NCI-H524 (cell line): ENCODE results near the gene ENHO.

Source experiments
- DNase-seq, 2 experiments: peaks; one replicate each; lab custom pipeline; 2025; lab: John Stamatoyannopoulos, UW

Gene ENHO

DNA sequence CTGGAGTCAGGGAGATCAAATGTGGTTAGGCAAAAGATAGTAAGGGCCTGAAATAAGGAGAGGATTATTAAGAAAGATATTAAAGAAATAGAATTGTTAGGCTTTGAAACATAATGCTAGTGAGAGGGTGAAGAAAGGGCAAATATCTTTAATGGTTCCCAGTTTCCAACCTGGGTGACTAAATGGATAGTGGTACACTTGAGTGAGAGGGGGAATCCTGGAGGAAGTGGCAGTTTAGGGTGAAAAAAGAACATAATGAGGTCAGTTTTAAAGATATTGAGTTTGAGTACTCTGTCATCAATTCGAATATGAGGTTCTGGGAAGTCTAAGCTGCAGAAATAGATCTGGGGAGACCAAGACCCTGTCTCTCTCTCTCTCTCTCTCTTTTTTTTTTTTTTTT lies 45.2 kb downstream of the ENHO start:
- no peak for DNase-seq

DNA sequence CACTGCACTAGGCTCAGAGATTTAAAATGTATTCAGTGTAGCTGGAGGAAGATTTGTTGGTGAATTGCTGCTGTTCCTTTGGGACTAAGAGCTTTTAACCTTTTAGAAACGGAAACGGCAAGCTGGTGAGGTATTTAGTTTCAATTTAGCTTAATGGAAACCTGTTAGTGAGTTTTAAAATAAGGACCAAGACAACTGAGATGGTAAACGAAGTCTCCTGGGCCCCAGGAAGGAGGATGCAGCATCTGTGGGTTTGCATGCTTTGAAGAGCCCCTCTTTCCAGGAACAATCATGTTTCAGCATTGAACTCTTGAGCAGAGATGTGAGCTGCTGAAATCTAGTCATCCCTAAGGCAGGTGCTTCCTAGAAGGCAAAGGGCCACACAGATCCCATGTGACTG lies 47.7 kb downstream of the ENHO start:
- DNase-seq: peak; percentile 77 to 97
